HG03439 (cell line): ENCODE results near the gene DNAJB6.

Experiments used
- ATAC-seq: cut with Tn5 transposase; IDR thresholded peaks from one replicate; pipeline ENCODE4 v1.9.1; 2021; ENCODE audit warnings: mild to moderate bottlenecking, moderate library complexity; ENCODE audit not compliant: unreplicated experiment

Gene DNAJB6

DNA sequence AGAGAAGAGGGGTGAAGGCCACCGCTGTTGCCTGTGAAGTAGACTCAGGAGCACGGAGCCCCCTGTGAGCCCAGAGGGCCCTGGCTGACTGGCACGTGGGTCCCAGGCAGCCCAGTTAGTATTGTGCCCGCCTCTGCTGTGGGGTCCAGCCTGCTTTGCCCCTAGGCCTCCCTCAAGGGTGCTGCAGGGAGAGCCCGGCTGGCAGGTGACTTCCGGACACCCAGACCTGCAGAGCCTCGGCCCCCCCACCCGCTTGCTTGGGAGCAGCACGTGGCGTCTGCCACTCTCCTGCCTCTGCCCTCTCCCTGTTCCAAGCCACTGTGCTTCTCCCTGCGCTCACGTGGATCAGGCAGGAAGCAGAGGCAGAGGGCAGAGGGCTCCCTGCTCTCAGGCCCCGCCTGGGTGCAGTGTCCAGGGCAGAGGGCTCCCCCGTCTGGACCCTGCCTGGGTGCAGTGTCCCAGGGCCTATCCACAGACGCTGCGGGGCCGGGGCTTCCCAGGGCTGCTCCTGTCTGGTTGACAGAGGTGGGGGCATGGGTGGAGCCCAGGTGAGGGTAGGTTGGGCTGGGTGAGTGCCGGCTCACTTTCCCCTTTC is 88.4 kb downstream of the DNAJB6 start:
- ATAC-seq, result no peak

DNA sequence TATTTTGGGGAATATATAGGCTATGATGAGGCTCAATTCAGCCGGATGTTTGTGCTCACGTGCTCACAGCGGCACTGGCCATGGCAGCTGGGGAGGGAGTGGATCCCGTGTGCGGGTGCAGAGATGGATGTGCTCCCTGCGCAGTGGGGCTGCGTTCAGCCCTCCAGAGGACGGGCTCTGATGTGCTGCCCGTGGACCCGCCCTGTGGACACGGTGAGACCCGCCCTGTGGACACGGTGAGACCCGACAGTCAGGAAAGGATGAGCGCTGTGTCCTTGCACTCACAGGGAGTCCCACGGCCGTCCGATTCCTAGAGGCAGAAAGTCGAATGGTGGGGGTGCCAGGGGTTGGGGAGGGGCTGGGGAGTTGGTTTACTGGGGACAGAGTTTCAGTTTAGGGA is 89.0 kb downstream of the DNAJB6 start:
- ATAC-seq, result no peak

- ATAC-seq, result no peak
These were observed 89.9 kb downstream of the DNAJB6 start for GRCh38 chr7:157426463-157427301.

DNA sequence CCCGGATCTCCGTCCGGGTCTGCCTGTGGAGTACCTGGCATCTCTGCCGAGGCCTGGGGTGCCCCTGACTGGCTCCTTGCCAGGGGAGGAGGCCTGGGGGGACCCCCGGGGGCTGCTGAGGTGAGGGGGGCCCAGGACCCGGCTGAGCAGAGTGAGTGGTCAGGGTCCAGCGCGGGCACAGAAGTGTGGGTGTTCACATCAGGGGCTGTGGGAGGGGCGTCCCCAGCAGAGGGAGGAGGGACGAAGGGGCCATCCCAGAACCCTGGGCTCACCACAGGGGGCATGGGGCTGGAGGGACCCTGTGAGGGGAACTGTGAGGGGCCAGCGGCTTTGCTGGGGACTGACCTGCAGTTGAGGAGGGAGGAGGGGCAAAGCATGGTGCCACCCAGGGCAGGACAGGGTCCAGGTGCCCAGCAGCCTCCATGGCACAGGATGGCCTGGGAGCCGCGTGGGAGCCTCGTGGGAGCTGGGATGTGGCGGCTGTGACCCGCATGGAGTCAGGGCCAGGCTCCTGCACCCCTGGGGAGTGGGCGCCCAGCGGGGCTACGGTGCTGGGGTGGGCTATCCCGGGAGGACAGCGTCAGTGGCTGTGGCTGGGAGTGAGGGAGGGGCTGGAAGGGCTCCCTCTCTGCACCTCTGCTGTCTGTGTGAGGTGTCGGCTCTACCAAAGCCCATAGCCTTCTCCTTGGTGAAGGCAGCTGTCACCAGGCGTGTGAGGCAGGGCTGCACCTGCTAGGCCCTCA is 91.2 kb downstream of the DNAJB6 start:
- ATAC-seq, result no peak

- no peak for ATAC-seq
These were observed 91.7 kb downstream of the DNAJB6 start for GRCh38 chr7:157428554-157428945.

DNA sequence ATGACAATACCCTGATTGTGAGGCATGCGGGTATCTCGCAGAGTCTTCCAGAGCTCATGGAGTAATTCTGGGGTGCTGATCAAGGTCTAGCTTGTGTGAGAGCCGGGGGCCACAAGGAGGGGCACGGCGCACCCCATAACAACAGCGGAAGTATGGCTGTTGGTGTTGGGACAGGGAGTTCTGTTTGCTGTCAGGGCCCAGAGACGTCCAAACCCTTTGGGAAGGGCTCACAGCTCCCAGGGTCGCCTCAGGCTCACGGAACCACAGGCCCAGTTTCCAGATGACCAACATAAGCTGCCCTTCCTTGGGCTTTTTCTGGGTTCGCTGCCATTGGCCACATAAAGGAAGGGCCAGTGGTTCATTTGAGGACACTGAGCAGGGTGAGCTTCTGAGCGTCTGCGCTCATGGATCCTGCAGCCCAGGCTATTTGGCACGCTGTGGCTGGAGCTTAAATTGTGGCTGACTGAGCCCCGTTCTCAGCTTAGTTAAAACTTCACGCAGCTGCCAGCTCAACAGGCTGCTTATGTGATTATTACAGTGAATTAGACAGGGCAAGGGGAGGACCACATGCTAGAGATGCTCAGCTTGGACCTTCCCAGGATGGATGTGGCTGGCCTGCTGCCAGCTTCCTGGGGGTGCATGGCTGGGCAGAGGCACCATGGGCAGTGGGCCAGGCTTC is 92.3 kb downstream of the DNAJB6 start:
- ATAC-seq, result no peak

- ATAC-seq, result no peak
These were observed 92.9 kb downstream of the DNAJB6 start for GRCh38 chr7:157429680-157430224.

DNA sequence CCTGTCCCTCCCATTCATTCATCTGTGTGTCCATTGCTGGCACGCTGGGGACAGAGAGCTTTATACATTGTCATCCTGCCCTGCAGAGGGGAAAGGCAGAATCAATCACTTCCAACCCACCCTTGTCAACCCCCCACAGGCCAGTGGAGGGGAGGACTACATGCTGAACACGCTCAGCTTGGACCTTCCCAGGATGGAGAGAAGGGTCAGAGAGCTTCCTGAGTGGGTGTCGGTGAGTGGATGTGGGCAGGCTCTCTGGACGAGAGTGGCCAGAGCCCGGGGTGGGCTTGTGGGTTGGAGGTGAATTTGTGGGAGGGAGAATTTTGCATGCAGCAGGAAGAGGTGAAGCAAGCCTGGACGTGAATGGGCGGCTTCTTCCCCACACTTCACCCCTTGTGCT is 93.9 kb downstream of the DNAJB6 start:
- no peak for ATAC-seq

DNA sequence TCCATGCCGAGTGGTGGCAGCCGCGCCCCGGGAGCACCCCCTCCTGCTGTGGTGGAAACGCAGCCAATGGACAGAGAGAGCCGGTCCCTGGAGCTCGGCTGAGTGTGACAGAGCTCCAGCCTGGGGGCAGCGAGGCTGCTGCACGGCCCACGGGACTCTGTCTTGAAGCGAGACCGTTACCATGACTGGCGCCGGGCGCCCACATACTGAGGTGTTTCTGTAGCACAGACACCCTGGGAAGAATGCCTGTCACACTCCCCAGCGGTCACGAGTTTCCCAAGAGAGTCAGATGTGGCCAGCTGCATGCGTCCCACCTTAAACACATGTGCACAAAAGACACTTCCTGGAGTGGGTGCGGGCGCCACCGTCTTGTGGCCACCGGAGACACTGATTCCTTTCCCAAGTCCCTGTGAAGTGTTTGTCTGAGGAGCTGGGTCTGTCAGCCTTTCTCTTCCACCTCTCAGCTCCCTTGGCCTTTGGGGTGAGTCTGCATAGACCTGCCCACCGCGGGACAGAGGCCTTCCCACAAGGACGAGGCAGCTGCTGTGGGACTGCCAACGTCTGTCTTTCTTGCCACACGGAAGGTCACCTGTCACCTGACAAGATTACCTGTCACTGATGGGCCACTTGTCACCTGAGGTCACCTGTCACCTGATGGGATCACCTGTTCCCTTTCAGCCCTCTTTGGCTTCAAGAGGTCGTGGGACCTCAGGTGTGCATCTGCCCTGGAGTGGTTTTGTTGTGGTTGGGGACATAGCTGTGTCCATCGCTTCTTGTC is 94.6 kb downstream of the DNAJB6 start:
- no peak for ATAC-seq

GRCh38 chr7:157431951-157432540 is 95.2 kb downstream of the DNAJB6 start:
- ATAC-seq, result no peak

- ATAC-seq, result no peak
These were observed 95.7 kb downstream of the DNAJB6 start for GRCh38 chr7:157432541-157432956.

DNA sequence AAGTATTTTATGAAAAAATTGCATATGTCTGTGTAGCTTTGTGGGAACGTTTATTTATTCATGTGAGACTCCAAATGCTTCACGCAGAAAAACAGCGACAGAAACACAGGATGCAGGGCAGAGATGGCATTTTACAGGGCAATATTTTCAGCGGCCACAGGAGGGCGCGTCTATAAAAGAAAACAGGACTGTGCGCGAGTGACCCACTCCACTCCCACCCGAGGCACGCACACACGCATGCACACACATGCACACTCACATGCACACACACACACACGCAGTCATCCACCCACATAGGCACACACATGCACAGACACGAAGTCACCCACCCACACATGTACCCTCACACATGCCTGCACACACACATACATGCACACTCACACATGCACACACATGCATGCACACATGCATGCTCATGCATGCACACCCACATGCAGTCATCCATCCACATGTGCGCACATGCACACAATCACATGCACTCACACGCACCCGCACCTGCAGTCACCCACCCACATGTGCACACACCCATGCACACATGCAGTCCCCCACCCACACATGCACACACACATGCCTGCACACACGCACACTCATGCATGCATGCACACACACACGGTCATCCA is 96.3 kb downstream of the DNAJB6 start:
- no peak for ATAC-seq

GRCh38 chr7:157433628-157434027 is 96.8 kb downstream of the DNAJB6 start:
- ATAC-seq, result no peak

GRCh38 chr7:157434231-157434630 is 97.4 kb downstream of the DNAJB6 start:
- ATAC-seq, result no peak

- no peak for ATAC-seq
These were observed 97.9 kb downstream of the DNAJB6 start for GRCh38 chr7:157434701-157435100.

- no peak for ATAC-seq
These were observed 99.3 kb downstream of the DNAJB6 start for GRCh38 chr7:157436076-157436475.

- ATAC-seq, result no peak
These were observed 100.1 kb downstream of the DNAJB6 start for GRCh38 chr7:157436763-157437480.

GRCh38 chr7:157437519-157438061 is 100.8 kb downstream of the DNAJB6 start:
- ATAC-seq, result no peak
